NCI-H1436 (cell line): ENCODE data around the gene PAX3.

Experiments used
- DNase-seq: peaks from one replicate; lab custom pipeline; 2025; lab: John Stamatoyannopoulos, UW

The PAX3 gene

GRCh38 chr2:222298311-222299150 lies at the start of gene PAX3:
Gene PAX3, minus strand, starts transcription at chr2:222298998. Its CDS starts 383 bp downstream, at chr2:222298615.
- no peak for DNase-seq

GRCh38 chr2:222341331-222341730 lies 42.5 kb upstream of the PAX3 start:
- no peak for DNase-seq

GRCh38 chr2:222338374-222338773 lies 39.6 kb upstream of the PAX3 start:
- DNase-seq: no peak

- DNase-seq: no peak
Measured at GRCh38 chr2:222336931-222337330, 38.1 kb upstream of the PAX3 start.

- no peak for DNase-seq
Measured at GRCh38 chr2:222336442-222336841, 37.6 kb upstream of the PAX3 start.

- DNase-seq: no peak
Measured at GRCh38 chr2:222334914-222335313, 36.1 kb upstream of the PAX3 start.

- no peak for DNase-seq
Measured at GRCh38 chr2:222333397-222333796, 34.6 kb upstream of the PAX3 start.

- DNase-seq: no peak
Measured at GRCh38 chr2:222332116-222332515, 33.3 kb upstream of the PAX3 start.

- DNase-seq: no peak
Measured at GRCh38 chr2:222330910-222331309, 32.1 kb upstream of the PAX3 start.

GRCh38 chr2:222322236-222322635 lies 23.4 kb upstream of the PAX3 start:
- no peak for DNase-seq

GRCh38 chr2:222320436-222321395 lies 21.9 kb upstream of the PAX3 start:
- no peak for DNase-seq

- DNase-seq: peak; percentile 46
Measured at GRCh38 chr2:222319586-222320435, 21.0 kb upstream of the PAX3 start.

GRCh38 chr2:222318712-222319585 lies 20.2 kb upstream of the PAX3 start:
- peak; percentile 42 for DNase-seq

GRCh38 chr2:222318026-222318711 lies 19.4 kb upstream of the PAX3 start:
- DNase-seq: peak; percentile 46

GRCh38 chr2:222315443-222316121 lies 16.8 kb upstream of the PAX3 start:
- no peak for DNase-seq

GRCh38 chr2:222313816-222314215 lies 15.0 kb upstream of the PAX3 start:
- no peak for DNase-seq

- no peak for DNase-seq
Measured at GRCh38 chr2:222311978-222312738, 13.4 kb upstream of the PAX3 start.

- DNase-seq: no peak
Measured at GRCh38 chr2:222311319-222311977, 12.7 kb upstream of the PAX3 start.
